GM15510 (cell line): ENCODE results near the gene VEGFA.
A peak's percentile ranks its signal among the peaks of the same experiment; 100 is the strongest.

Experiments used
- POLR2A ChIP-seq: IDR thresholded peaks from 3 replicates; pipeline ENCODE4 v1.6.1; 2011; ENCODE audit warnings: borderline replicate concordance; ENCODE audit not compliant: insufficient read length; ENCODE audit errors: extremely low read depth

Gene VEGFA

DNA sequence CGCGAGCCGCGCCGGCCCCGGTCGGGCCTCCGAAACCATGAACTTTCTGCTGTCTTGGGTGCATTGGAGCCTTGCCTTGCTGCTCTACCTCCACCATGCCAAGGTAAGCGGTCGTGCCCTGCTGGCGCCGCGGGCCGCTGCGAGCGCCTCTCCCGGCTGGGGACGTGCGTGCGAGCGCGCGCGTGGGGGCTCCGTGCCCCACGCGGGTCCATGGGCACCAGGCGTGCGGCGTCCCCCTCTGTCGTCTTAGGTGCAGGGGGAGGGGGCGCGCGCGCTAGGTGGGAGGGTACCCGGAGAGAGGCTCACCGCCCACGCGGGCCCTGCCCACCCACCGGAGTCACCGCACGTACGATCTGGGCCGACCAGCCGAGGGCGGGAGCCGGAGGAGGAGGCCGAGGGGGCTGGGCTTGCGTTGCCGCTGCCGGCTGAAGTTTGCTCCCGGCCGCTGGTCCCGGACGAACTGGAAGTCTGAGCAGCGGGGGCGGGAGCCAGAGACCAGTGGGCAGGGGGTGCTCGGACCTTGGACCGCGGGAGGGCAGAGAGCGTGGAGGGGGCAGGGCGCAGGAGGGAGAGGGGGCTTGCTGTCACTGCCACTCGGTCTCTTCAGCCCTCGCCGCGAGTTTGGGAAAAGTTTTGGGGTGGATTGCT, 1.3 kb downstream of the VEGFA start:
- TF ChIP-seq POLR2A: peak; percentile 45

DNA sequence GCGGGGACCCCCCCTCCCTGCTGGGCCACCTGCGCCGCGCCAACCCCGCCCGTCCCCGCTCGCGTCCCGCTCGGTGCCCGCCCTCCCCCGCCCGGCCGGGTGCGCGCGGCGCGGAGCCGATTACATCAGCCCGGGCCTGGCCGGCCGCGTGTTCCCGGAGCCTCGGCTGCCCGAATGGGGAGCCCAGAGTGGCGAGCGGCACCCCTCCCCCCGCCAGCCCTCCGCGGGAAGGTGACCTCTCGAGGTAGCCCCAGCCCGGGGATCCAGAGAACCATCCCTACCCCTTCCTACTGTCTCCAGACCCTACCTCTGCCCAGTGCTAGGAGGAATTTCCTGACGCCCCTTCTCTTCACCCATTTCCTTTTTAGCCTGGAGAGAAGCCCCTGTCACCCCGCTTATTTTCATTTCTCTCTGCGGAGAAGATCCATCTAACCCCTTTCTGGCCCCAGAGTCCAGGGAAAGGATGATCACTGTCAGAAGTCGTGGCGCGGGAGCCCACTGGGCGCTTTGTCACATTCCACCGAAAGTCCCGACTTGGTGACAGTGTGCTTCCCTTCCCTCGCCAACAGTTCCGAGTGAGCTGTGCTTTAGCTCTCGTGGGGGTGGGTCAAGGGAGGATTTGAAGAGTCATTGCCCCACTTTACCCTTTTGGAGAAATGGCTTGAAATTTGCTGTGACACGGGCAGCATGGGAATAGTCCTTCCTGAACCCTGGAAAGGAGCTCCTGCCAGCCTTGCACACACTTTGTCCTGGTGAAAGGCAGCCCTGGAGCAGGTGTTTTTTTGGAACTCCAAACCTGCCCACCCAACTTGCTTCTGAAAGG, 2.1 kb downstream of the VEGFA start:
- peak; percentile 19 for TF ChIP-seq POLR2A

DNA sequence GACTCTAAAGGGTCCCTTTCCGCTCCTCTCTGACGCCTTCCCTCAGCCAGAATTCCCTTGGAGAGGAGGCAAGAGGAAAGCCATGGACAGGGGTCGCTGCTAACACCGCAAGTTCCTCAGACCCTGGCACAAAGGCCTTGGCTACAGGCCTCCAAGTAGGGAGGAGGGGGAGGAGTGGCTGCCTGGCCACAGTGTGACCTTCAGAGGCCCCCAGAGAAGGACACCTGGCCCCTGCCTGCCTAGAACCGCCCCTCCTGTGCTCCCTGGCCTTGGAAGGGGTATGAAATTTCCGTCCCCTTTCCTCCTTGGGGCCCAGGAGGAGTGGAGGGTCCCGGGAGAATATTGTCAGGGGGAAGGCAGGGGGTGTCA, 2.7 kb downstream of the VEGFA start:
- TF ChIP-seq POLR2A: no peak

GRCh38 chr6:43773050-43773979, 3.3 kb downstream of the VEGFA start:
- TF ChIP-seq POLR2A: no peak

DNA sequence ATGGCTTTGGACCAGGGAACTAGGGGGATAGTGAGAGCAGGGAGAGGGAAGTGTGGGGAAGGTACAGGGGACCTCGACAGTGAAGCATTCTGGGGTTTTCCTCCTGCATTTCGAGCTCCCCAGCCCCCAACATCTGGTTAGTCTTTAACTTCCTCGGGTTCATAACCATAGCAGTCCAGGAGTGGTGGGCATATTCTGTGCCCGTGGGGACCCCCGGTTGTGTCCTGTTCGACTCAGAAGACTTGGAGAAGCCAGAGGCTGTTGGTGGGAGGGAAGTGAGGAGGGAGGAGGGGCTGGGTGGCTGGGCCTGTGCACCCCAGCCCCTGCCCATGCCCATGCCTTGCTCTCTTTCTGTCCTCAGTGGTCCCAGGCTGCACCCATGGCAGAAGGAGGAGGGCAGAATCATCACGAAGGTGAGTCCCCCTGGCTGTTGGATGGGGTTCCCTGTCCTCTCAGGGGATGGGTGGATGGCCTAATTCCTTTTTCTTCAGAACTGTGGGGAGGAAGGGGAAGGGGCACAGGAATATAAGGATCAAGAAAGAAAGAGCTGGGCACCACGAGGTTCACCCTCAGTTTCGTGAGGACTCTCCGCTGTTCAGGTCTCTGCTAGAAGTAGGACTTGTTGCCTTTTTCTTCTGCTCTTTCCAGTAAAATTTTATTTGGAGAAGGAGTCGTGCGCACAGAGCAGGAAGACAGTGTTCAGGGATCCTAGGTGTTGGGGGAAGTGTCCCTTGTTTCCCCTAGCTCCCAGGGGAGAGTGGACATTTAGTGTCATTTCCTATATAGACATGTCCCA, 4.2 kb downstream of the VEGFA start:
- no peak for TF ChIP-seq POLR2A

- no peak for TF ChIP-seq POLR2A
Observed at GRCh38 chr6:43774776-43775534, 4.9 kb downstream of the VEGFA start.

GRCh38 chr6:43775535-43775885, 5.5 kb downstream of the VEGFA start:
- no peak for TF ChIP-seq POLR2A

DNA sequence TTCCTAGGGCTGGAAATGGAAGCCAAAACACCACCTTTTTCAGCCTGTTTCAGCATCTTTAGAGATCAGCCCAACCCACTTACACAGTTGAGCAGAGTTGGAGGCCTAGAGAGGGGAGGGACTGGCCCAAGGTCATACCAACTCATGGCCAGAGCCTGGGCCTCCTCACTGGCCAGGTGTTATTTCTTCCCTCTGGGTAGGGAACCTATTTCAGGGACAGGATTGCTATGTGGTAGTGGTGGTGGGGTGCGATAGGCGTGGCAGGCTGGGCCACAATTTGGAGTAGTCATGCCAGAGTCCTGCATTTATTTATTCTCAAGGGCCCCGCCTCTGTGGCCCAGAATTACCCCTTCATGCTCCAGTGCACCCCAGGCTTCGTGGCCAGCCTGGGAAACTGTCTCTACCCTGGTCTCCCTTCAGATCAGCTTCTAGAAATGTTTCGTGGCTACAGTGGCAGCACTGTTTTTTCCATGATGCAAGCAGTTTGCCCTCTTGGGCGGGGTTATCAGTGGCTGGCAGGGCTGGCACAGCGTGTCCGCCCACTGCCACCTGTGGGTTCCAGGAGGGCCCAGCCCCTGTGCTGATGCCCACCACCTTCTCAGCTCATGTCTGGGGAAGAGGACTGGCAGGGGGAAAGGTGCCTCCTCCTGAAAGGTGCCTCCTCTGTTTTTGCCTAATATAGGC, 6.2 kb downstream of the VEGFA start:
- TF ChIP-seq POLR2A: no peak

DNA sequence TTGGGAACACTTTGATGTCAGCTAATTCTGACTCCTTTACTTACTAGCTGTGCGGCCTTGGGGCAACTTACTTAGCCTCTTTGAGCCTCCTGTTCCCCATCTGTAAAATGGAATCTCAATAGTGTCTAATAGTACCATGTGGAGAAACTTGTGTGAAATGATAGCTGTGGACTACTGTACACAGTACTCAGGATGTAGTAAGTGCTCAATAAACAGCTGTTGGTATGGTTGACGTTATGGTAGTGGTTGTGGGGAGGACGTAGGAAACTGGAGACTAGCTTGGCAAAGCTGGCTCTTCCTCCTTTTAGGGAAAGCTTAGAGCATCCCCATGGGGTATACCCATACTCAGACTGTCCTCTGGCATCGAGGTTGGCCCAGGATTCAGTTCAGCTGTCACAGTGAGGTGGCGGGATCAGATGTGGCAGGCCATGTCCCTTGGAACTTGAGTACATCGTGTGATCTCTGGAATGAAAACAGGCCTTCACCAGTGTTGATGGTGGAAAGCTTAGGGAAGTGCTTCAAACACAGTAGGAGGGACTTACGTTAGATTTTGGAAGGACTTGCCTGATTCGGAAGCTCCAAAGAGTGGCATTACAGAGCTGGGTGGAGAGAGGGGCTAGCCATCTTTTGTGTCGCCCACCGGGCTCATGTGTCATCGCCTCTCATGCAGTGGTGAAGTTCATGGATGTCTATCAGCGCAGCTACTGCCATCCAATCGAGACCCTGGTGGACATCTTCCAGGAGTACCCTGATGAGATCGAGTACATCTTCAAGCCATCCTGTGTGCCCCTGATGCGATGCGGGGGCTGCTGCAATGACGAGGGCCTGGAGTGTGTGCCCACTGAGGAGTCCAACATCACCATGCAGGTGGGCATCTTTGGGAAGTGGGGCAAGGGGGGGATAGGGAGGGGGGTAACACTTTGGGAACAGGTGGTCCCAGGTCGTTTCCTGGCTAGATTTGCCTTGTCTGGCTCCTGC, 7.1 kb downstream of the VEGFA start:
- TF ChIP-seq POLR2A: no peak

- no peak for TF ChIP-seq POLR2A
Observed at GRCh38 chr6:43778131-43778855, 8.3 kb downstream of the VEGFA start.
